Uterus (tissue), 4 donors: ENCODE measurements around the gene DNM2. TPM values are rescaled to one million over a fixed set of nuclear protein-coding genes. Genes with fewer than 3 reads are reported as not detected.

Experiments used
- DNase-seq, 2 donors: peaks; one replicate each; pipeline ENCODE4 v3.0.0-alpha.2; 2019 to 2020
- H3K27ac ChIP-seq, 2 donors: fragments of 200-600 bp; sonication (generic); 1 replicate in 1 of 2; 2 replicates in 1 of 2; pipeline ENCODE4 v1.5.1; 2016 to 2018
- H3K27me3 ChIP-seq, 2 donors: fragments of 200-600 bp; sonication (generic); one replicate each; pipeline ENCODE4 v1.5.1; 2018 to 2019; ENCODE audit warnings: control low read depth in 1 of 2
- H3K36me3 ChIP-seq, 2 donors: fragments of 200-600 bp; sonication (generic); one replicate each; pipeline ENCODE4 v1.5.1; 2019; ENCODE audit warnings: control low read depth in 1 of 2
- H3K4me1 ChIP-seq, 2 donors: fragments of 200-600 bp; sonication (generic); one replicate each; pipeline ENCODE4 v1.5.1; 2018 to 2019; ENCODE audit warnings: control low read depth in 1 of 2
- H3K4me3 ChIP-seq, 2 donors: fragments of 200-600 bp; sonication (generic); 1 replicate in 1 of 2; 2 replicates in 1 of 2; pipeline ENCODE4 v1.5.1; 2018 to 2019; ENCODE audit warnings: mild to moderate bottlenecking in 1 of 2
- H3K9me3 ChIP-seq, 2 donors: fragments of 200-600 bp; sonication (generic); one replicate each; pipeline ENCODE4 v1.5.1; 2019; ENCODE audit warnings: control low read depth in 1 of 2
- CTCF ChIP-seq, 4 experiments: fragments of 200-600 bp in 2 of 4; fragments of 450-650 bp in 2 of 4; sonication (generic) in 2 of 4; IDR thresholded peaks; one replicate each; pipeline ENCODE4 v1.5.1; 2016 to 2019; ENCODE audit warnings: antibody characterized with exemption in 4 of 4, mild to moderate bottlenecking in 2 of 4, moderate library complexity in 1 of 4
- POLR2A ChIP-seq, 2 donors: fragments of 450-650 bp; IDR thresholded peaks; one replicate each; pipeline ENCODE4 v1.6.1; 2016; ENCODE audit warnings: antibody characterized with exemption in 2 of 2, mild to moderate bottlenecking in 1 of 2, moderate library complexity in 1 of 2
- intact Hi-C: fragments of 100-400 bp; cut with DNase I; formaldehyde crosslinking; loops from one replicate; pipeline ENCODE4 v1.15.1; 2023; ENCODE audit warnings: low total_unique reads
- total RNA-seq, 4 donors: library from RNA; depleted of rRNA in 3 of 4; stranded (reverse); fragments of >200 nt in 3 of 4; gene quantifications; one replicate each; pipeline versions ENCODE4 v1.1.0 to v1.2.4, GENCODE V29; 2014 to 2023
- donor health status: DM: yes; HTN: yes; CAD: no.

The DNM2 gene
- total RNA-seq, 4 donors from 2014 or later, result 46.8 to 150 (median 86.0) TPM

DNA sequence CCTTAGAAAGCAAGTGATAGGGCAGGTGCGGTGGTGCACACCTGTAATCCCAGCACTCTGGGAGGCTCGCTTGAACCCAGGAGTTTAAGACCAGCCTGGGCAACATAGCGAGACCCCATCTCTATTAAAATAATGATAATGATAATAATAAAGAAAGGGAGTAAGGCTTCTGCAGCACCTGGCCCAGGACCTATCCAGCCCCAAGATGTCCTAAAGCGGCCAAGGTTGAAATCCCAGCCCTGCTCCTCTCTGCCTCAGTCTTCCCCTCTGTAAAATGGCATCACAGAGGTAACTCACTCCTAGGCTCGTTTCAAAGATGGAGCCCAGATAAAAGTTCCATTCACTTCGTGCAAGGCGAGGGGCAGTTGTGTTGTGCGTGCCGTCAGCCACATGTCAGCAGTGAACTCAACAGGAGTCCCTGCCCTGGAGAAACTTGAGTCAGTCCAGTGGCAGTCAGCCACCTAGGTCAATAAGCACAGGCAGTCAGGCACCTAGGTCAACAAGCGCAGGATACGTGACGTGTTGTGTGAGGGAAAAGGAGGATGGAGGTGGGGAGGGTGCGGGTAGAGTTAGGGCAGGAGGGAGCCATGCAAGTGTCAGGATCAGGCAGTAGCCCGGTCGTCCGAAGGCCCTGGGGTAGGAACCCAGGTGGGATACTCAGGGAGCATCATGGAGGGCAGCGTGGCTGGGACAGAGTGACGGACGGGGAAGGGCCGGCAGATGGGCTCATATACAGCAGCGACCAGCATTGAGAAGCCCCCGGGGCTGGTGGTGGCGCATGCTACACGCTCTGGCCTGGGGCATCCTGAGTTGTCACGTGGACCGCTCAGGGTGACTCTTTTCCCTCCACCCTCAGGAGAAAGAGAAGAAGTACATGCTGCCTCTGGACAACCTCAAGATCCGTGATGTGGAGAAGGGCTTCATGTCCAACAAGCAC lies 101.5 kb downstream of the DNM2 start:
- Histone ChIP-seq H3K36me3 (no peaks in the 10 kb centered on the region), H3K9me3 (no peaks in the 10 kb centered on the region), H3K4me1 (no peaks in the 10 kb centered on the region), H3K4me3 (no peak overlapping the region), H3K27ac (peak overlapping the region; percentile 84 to 89), H3K27me3 (no peaks in the 10 kb centered on the region)
- TF ChIP-seq POLR2A (IDR thresholded peaks at IDR 0.05), result no peak
- no peak for TF ChIP-seq CTCF (IDR thresholded peaks at IDR 0.05)
- no peak for DNase-seq
- intact Hi-C loops, result no loop called here

DNA sequence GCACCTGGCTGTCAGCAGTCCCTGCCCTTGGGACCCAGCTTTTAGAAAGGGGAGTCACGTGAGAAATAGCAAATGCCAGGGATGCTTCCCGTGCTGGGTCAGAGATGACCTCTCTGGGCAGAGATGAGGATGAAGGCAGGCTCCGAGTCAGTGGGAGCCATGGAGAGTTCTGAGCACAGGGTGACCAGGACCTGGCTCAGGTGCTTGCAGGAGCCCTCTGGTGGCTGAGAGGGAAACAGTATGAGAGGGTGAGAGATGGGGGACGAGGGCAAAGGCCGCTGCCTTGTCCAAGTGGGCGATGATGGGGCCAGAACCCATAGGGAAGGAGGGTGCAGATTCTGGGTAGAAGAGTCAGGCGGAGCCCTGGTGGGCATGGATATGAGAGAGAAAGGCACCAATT lies 102.3 kb downstream of the DNM2 start:
- Histone ChIP-seq H3K27ac (no peak overlapping the region), H3K4me3 (no peak overlapping the region), H3K9me3 (no peaks in the 10 kb centered on the region), H3K27me3 (no peaks in the 10 kb centered on the region), H3K36me3 (no peaks in the 10 kb centered on the region), H3K4me1 (no peaks in the 10 kb centered on the region)
- DNase-seq, result no peak
- TF ChIP-seq POLR2A (IDR thresholded peaks at IDR 0.05), result no peak
- peak in 1 of 4 experiments; percentile 3 for TF ChIP-seq CTCF (IDR thresholded peaks at IDR 0.05)
- intact Hi-C loops, result no loop called here

DNA sequence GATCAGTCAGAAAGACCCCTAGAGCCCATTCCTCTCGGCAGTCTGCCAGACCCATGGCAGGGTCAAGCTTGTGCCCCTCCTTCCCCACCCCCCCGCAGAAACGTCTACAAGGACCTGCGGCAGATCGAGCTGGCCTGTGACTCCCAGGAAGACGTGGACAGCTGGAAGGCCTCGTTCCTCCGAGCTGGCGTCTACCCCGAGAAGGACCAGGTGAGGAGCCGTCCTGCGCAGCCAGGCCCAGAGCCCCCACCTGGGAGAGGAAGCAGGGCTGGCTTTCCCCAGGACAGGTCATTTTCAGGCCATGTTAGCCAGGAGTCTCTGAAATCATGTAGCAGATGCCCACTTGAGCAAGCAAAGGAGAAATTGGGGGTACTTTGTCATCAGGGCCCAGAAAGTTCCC lies 105.8 kb downstream of the DNM2 start:
- no peaks in the 10 kb centered on the region for H3K27me3 ChIP-seq
- DNase-seq, result no peak
- TF ChIP-seq POLR2A (IDR thresholded peaks at IDR 0.05) (no peak), CTCF (IDR thresholded peaks at IDR 0.05) (no peak)
- no peaks in the 10 kb centered on the region for H3K9me3 ChIP-seq
- intact Hi-C loops, result no loop called here
- H3K27ac ChIP-seq, result no peak overlapping the region
- no peak overlapping the region for H3K4me3 ChIP-seq
- no peaks in the 10 kb centered on the region for H3K36me3 ChIP-seq
- H3K4me1 ChIP-seq, result no peaks in the 10 kb centered on the region

DNA sequence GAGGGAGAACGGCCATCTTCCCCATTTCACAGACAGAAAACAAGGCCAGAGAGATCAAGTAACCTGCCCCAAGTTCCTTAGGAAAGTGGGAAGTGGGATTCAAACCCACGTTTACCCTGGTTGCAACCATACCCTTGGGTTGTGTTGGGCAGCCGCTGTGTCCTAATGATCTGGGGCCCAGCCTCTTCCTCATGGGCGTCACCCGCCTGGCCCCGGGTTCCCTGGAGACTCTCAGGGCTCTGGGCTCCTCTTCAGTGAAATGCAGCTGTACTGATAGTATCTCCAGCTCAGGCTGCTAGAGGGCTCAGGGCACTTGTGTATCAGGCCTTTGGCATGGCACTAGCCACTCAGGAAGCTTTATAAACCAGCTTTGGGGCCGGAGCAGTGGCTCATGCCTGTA lies 108.4 kb downstream of the DNM2 start:
- Histone ChIP-seq H3K27me3 (no peaks in the 10 kb centered on the region), H3K36me3 (no peaks in the 10 kb centered on the region), H3K4me3 (no peak overlapping the region), H3K4me1 (no peaks in the 10 kb centered on the region), H3K9me3 (no peaks in the 10 kb centered on the region), H3K27ac (no peak overlapping the region)
- intact Hi-C loops, result no loop called here
- TF ChIP-seq CTCF (IDR thresholded peaks at IDR 0.05) (no peak), POLR2A (IDR thresholded peaks at IDR 0.05) (no peak)
- DNase-seq, result no peak

DNA sequence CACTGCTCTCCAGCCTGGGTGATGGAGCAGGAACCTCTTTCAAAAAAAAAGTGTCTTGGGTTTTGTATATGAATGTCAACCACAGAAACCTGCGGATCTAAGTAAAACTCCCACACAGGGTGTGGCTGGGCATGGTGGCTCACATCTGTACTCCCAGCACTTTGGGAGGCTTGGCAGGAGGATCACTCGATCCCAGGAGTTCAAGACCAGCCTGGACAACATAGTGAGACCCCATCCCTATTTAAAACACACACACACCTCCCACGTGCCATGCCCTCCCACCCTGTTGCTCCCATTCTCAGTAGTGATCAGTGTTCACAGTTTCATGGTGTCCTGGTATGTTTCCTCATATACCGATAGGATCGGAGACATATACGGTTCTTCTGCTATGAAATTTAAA lies 109.0 kb downstream of the DNM2 start:
- Histone ChIP-seq H3K9me3 (no peaks in the 10 kb centered on the region), H3K27ac (no peak overlapping the region), H3K4me3 (no peak overlapping the region), H3K36me3 (no peaks in the 10 kb centered on the region), H3K4me1 (no peaks in the 10 kb centered on the region), H3K27me3 (no peaks in the 10 kb centered on the region)
- DNase-seq, result no peak
- intact Hi-C loops, result no loop called here
- TF ChIP-seq CTCF (IDR thresholded peaks at IDR 0.05) (no peak), POLR2A (IDR thresholded peaks at IDR 0.05) (no peak)
